Uterus (tissue), 2 donors: ENCODE data around the gene ZNF853.

ENCODE experiments used
- POLR2A ChIP-seq, 2 donors: fragments of 450-650 bp; IDR thresholded peaks; one replicate each; pipeline ENCODE4 v1.6.1; 2016; ENCODE audit warnings: antibody characterized with exemption in 2 of 2, mild to moderate bottlenecking in 1 of 2, moderate library complexity in 1 of 2
- TF ChIP-seq, protein P1 (sequence below), 4 experiments: fragments of 200-600 bp in 2 of 4; fragments of 450-650 bp in 2 of 4; sonication (generic) in 2 of 4; IDR thresholded peaks; one replicate each; pipeline ENCODE4 v1.5.1; 2016 to 2019; ENCODE audit warnings: antibody characterized with exemption in 4 of 4, mild to moderate bottlenecking in 2 of 4, moderate library complexity in 1 of 4

DNA sequence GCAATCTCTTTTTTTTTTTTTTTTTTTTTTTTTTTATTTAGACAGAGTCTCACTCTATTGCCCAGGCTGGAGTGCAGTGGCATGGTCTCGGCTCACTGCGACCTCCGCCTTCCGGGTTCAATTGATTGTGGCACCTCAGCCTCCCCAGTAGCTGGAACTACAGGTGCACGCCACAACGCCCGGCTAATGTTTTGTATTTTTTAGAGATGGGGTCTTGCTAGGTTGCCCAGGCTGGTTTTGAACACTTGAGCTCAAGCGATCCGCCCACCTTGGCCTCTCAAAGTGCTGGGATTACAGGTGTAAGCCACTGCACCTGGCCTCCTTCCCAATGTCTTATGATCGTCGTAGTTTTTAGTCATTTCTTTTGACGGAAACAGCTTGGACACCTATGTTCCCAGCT is 6.6 kb upstream of the ZNF853 start:
- TF ChIP-seq, protein P1, sequence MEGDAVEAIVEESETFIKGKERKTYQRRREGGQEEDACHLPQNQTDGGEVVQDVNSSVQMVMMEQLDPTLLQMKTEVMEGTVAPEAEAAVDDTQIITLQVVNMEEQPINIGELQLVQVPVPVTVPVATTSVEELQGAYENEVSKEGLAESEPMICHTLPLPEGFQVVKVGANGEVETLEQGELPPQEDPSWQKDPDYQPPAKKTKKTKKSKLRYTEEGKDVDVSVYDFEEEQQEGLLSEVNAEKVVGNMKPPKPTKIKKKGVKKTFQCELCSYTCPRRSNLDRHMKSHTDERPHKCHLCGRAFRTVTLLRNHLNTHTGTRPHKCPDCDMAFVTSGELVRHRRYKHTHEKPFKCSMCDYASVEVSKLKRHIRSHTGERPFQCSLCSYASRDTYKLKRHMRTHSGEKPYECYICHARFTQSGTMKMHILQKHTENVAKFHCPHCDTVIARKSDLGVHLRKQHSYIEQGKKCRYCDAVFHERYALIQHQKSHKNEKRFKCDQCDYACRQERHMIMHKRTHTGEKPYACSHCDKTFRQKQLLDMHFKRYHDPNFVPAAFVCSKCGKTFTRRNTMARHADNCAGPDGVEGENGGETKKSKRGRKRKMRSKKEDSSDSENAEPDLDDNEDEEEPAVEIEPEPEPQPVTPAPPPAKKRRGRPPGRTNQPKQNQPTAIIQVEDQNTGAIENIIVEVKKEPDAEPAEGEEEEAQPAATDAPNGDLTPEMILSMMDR (IDR thresholded peaks at IDR 0.05) = no peak
- TF ChIP-seq POLR2A (IDR thresholded peaks at IDR 0.05) = no peak
